GM12891 (cell line): ENCODE results near the gene CCDC71. TPM values are rescaled to one million over a fixed set of nuclear protein-coding genes. Genes with fewer than 3 reads are reported as not detected.
A peak's percentile ranks its signal among the peaks of the same experiment; 100 is the strongest.

Experiments
- DNase-seq: peaks from one replicate; pipeline ENCODE4 v3.0.0; 2011; ENCODE audit warnings: low spot score; ENCODE audit not compliant: insufficient read length
- FAIRE-seq: peaks from 2 replicates; lab custom pipeline; 2011; peaks lifted over from hg19 to GRCh38; lab: Jason Lieb, UNC
- PAX5 ChIP-seq: IDR thresholded peaks from 2 replicates; pipeline ENCODE4 v1.6.1; 2011; ENCODE audit warnings: low read length, moderate library complexity, mild to moderate bottlenecking; ENCODE audit not compliant: insufficient read depth, severe bottlenecking
- POLR2A ChIP-seq: IDR thresholded peaks from 2 replicates; pipeline ENCODE4 v1.6.1; 2011; ENCODE audit warnings: low read depth, low read length, control low read depth
- POLR2AphosphoS5 ChIP-seq: IDR thresholded peaks from 2 replicates; pipeline ENCODE4 v1.6.1; 2011; ENCODE audit warnings: low read depth, low read length, control low read depth
- POU2F2 ChIP-seq: IDR thresholded peaks from 2 replicates; pipeline ENCODE4 v1.6.1; 2011; ENCODE audit warnings: low read depth, mild to moderate bottlenecking, control low read depth, low read length, moderate library complexity
- SPI1 ChIP-seq: IDR thresholded peaks from 2 replicates; pipeline ENCODE4 v1.6.1; 2011; ENCODE audit warnings: low read depth, low read length, control low read depth
- TAF1 ChIP-seq: IDR thresholded peaks from 2 replicates; pipeline ENCODE4 v1.6.1; 2011; ENCODE audit warnings: low read depth, low read length, control low read depth
- polyA plus RNA-seq: library from polyadenylated mRNA; unstranded; fragments of >200 nt; gene quantifications from one replicate; pipeline ENCODE4 v1.2.1, GENCODE V29; 2012; ENCODE audit warnings: low read depth, missing spikeins, inconsistent platforms; ENCODE audit not compliant: missing spikeins

Gene CCDC71
- polyA plus RNA-seq = 13.6 TPM

- TF ChIP-seq POLR2A = peak; percentile 74
- TF ChIP-seq PAX5 = no peak
- TF ChIP-seq TAF1 = peak; percentile 52
- TF ChIP-seq POLR2AphosphoS5 = peak; percentile 74; the same call in 1 of the 2 replicates
- peak; percentile 43; the same call in 1 of the 2 replicates for TF ChIP-seq SPI1
- TF ChIP-seq POU2F2 = no peak
- FAIRE-seq = peak; percentile 95
- DNase-seq = peak; percentile 92
These were observed at the start of gene CCDC71 for GRCh38 chr3:49165771-49166751. Gene CCDC71, minus strand, starts transcription at chr3:49166331. Its CDS starts 2,123 bp downstream, at chr3:49164208.

- DNase-seq (no peak), FAIRE-seq (no peak)
- TF ChIP-seq SPI1 (no peak), POLR2A (no peak), TAF1 (no peak), POLR2AphosphoS5 (no peak), POU2F2 (no peak), PAX5 (no peak)
These were observed 47.9 kb upstream of the CCDC71 start for GRCh38 chr3:49213998-49214397.

- TF ChIP-seq PAX5 = no peak
- FAIRE-seq (no peak), DNase-seq (no peak)
These were observed 47.4 kb upstream of the CCDC71 start for GRCh38 chr3:49213541-49213943.

DNA sequence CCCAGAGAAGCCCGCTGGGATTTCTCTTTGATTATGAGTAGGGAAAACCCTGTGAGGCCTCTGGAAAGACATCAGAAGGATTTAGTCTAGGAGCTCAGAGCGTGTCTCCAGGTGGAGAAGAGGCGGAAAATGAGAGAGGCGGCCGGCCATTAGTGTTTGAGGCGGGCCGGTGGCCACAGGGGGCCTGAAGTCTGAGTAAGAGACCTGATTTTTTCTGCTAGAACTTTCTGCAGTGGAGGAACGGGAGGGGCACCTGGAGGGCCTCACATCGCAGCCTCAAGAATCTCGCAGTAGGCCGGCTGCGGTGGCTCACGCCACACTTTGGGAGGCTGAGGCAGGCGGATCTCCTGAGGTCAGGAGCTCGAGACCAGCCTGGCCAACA lies 33.8 kb upstream of the CCDC71 start:
- DNase-seq (no peak), FAIRE-seq (no peak)
- TF ChIP-seq PAX5 (no peak), SPI1 (no peak), POU2F2 (no peak), TAF1 (no peak), POLR2AphosphoS5 (no peak), POLR2A (no peak)

DNA sequence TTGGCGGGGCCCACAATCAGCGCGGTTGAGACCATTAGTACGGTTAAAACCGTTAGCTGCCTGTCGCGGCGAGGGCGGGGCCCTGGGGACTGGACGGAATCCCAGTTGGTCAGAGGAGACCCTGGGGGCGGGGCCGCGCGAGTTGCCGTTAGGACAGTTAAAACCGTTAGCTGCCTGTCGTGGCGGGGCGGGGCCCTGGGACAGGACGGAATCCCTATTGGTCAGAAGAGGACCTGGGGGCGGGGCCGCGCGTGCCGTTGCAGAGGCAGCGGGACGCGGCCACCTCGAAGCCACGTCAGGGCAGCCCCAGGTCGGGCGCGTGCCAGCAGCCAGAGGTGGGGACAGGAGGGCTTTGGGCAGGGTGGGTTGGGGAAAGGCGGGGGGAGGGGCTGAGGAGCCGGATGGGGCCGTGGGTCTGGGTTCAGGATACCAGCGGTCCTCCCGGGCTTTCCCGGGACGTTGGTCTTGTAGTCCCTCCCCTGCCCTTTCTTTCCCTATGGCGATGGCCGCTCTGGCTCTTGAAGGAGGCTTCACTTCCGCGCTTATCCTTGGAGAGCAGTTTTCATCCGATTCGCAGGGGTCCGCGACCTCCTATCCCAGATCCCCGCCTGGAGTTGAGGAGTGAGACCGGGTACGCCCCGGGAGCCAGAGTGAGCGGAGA lies 33.2 kb upstream of the CCDC71 start:
- TF ChIP-seq TAF1 (no peak), POLR2A (no peak), POLR2AphosphoS5 (no peak), PAX5 (no peak), POU2F2 (no peak), SPI1 (no peak)
- FAIRE-seq (no peak), DNase-seq (no peak)

DNA sequence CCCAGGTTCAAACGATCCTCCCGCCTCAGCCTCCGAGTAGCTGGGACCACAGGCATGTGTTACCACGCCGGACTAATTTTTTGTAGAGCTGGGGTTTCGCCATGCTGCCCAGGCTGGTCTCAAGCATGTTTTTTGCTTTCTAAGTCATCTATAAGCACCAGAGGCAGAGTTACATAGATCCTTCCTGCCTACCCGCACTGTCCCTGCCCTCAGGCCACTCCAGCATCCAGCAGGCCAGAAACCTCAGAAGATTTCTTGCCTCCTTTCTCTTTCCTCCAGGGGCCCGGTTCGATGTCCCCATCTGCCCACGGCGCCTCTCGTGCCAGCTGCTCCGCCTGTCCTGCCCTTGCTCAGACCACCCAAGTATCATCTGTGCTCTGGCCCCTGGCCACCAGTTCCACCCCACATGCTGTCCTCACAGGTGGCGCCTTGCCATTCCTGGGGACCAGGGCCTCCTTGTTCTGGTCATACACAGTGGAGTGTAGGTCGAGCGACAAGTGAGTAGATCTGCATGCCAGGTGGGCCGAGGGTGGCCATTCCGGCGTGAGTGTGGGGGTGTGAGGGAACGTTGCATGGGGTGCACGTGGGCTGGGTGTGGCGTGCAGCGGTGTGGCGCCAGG lies 32.6 kb upstream of the CCDC71 start:
- FAIRE-seq (no peak), DNase-seq (no peak)
- TF ChIP-seq PAX5 = no peak
- no peak for TF ChIP-seq POU2F2
- TF ChIP-seq POLR2AphosphoS5 = no peak
- no peak for TF ChIP-seq TAF1
- TF ChIP-seq POLR2A = no peak
- TF ChIP-seq SPI1 = no peak

GRCh38 chr3:49198161-49198560 lies 32.0 kb upstream of the CCDC71 start:
- FAIRE-seq (no peak), DNase-seq (no peak)
- no peak for TF ChIP-seq POLR2AphosphoS5
- TF ChIP-seq PAX5 = no peak
- no peak for TF ChIP-seq SPI1
- TF ChIP-seq POLR2A = no peak
- no peak for TF ChIP-seq TAF1
- TF ChIP-seq POU2F2 = no peak

DNA sequence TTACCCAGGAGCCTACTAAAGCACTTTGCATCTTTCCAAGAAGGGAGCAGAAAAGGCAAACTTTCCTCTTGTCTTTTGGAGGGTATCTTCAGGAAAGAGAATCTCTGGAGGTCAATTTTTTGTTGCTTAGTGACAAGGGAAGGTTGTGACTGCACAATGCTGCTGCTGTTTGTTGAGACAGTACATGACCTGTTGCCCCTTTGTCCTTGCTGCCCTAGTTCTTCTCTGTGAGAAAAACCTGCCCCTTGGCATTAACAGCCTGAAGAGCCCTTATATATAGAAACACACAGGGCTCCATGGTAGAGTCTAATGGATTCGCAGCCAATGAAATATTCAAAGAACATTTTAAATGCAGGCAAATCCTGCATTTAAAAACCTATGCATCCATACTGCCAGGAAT lies 25.6 kb upstream of the CCDC71 start:
- FAIRE-seq (no peak), DNase-seq (no peak)
- TF ChIP-seq POLR2A = no peak
- no peak for TF ChIP-seq POLR2AphosphoS5
- no peak for TF ChIP-seq PAX5
- TF ChIP-seq POU2F2 = no peak
- TF ChIP-seq TAF1 = no peak
- TF ChIP-seq SPI1 = no peak

- DNase-seq (no peak), FAIRE-seq (no peak)
- no peak for TF ChIP-seq TAF1
- no peak for TF ChIP-seq POU2F2
- no peak for TF ChIP-seq SPI1
- no peak for TF ChIP-seq POLR2AphosphoS5
- no peak for TF ChIP-seq POLR2A
- no peak for TF ChIP-seq PAX5
These were observed 17.7 kb upstream of the CCDC71 start for GRCh38 chr3:49183873-49184272.
